KOPT-K1 (cell line): Measurements from ENCODE around the gene ZBBX.
"Not testable (repeated sequence)": the region's sequence is repeated elsewhere in the genome, so short reads cannot be mapped to it uniquely, and the experiment has no call there.

Experiments
- H3K27ac ChIP-seq: fragments of 200-600 bp; sonication (generic); 2 replicates; pipeline ENCODE4 v1.5.1; 2016; ENCODE audit warnings: antibody characterized with exemption, mild to moderate bottlenecking, low read depth, low read length; ENCODE audit not compliant: poor library complexity, severe bottlenecking
- H3K36me3 ChIP-seq: fragments of 200-600 bp; sonication (generic); 2 replicates; pipeline ENCODE4 v1.5.1; 2017; ENCODE audit warnings: antibody characterized with exemption, mild to moderate bottlenecking, low read length, moderate library complexity; ENCODE audit not compliant: insufficient read depth
- H3K9me3 ChIP-seq: fragments of 200-600 bp; sonication (generic); 2 replicates; pipeline ENCODE4 v1.5.1; 2017; ENCODE audit warnings: antibody characterized with exemption, low read length, mild to moderate bottlenecking; ENCODE audit not compliant: insufficient read depth, poor library complexity, severe bottlenecking

The ZBBX gene

GRCh38 chr3:167380004-167380689, at the start of gene ZBBX:
ZBBX (minus strand) TSS chr3:167380297; CDS start chr3:167372901, 7,396 bp downstream.
- no peak within 1 kb of the TSS for H3K27ac ChIP-seq
- H3K36me3 ChIP-seq = no peaks in the 10 kb centered on the region
- H3K9me3 ChIP-seq = no peaks in the 10 kb centered on the region

- not testable (repeated sequence) for H3K9me3 ChIP-seq, H3K27ac ChIP-seq
Measured at GRCh38 chr3:167426962-167427361, 46.9 kb upstream of the ZBBX start.

GRCh38 chr3:167422396-167422795, 42.3 kb upstream of the ZBBX start:
- not testable (repeated sequence) for H3K9me3 ChIP-seq, H3K27ac ChIP-seq, H3K36me3 ChIP-seq

More at GRCh38 chr3:167426962-167427361, 46.9 kb upstream of the ZBBX start:
- H3K36me3 ChIP-seq = not testable (repeated sequence)

- H3K9me3 ChIP-seq = no peaks in the 10 kb centered on the region
- no peaks in the 10 kb centered on the region for H3K36me3 ChIP-seq
- H3K27ac ChIP-seq = no peak overlapping the region
Measured at GRCh38 chr3:167409611-167410010, 29.5 kb upstream of the ZBBX start.

GRCh38 chr3:167406876-167407492, 26.9 kb upstream of the ZBBX start:
- H3K36me3 ChIP-seq = no peaks in the 10 kb centered on the region
- no peaks in the 10 kb centered on the region for H3K9me3 ChIP-seq
- H3K27ac ChIP-seq = no peak overlapping the region

- no peak overlapping the region for H3K27ac ChIP-seq
- H3K36me3 ChIP-seq = no peaks in the 10 kb centered on the region
Measured at GRCh38 chr3:167397826-167398225, 17.7 kb upstream of the ZBBX start.

GRCh38 chr3:167396075-167396474, 16.0 kb upstream of the ZBBX start:
- Histone ChIP-seq H3K27ac (no peak overlapping the region), H3K36me3 (no peaks in the 10 kb centered on the region), H3K9me3 (no peaks in the 10 kb centered on the region)

More at GRCh38 chr3:167397826-167398225, 17.7 kb upstream of the ZBBX start:
- H3K9me3 ChIP-seq = no peaks in the 10 kb centered on the region

- Histone ChIP-seq H3K27ac (no peak overlapping the region), H3K9me3 (no peaks in the 10 kb centered on the region), H3K36me3 (no peaks in the 10 kb centered on the region)
Measured at GRCh38 chr3:167394003-167394402, 13.9 kb upstream of the ZBBX start.

GRCh38 chr3:167382155-167382554, 2.1 kb upstream of the ZBBX start:
- H3K27ac ChIP-seq = no peak overlapping the region
- no peaks in the 10 kb centered on the region for H3K9me3 ChIP-seq
- H3K36me3 ChIP-seq = no peaks in the 10 kb centered on the region

GRCh38 chr3:167375478-167375877, 4.6 kb downstream of the ZBBX start:
- no peak overlapping the region for H3K27ac ChIP-seq
- H3K9me3 ChIP-seq = no peaks in the 10 kb centered on the region

GRCh38 chr3:167372138-167372537, 8.0 kb downstream of the ZBBX start:
- H3K9me3 ChIP-seq = no peaks in the 10 kb centered on the region
- H3K36me3 ChIP-seq = no peaks in the 10 kb centered on the region
- no peak overlapping the region for H3K27ac ChIP-seq

More at GRCh38 chr3:167375478-167375877, 4.6 kb downstream of the ZBBX start:
- no peaks in the 10 kb centered on the region for H3K36me3 ChIP-seq

- no peak overlapping the region for H3K27ac ChIP-seq
- H3K9me3 ChIP-seq = no peaks in the 10 kb centered on the region
- H3K36me3 ChIP-seq = no peaks in the 10 kb centered on the region
Measured at GRCh38 chr3:167361948-167362347, 18.1 kb downstream of the ZBBX start.

GRCh38 chr3:167361306-167361705, 18.8 kb downstream of the ZBBX start:
- Histone ChIP-seq H3K9me3 (no peaks in the 10 kb centered on the region), H3K27ac (no peak overlapping the region), H3K36me3 (no peaks in the 10 kb centered on the region)

GRCh38 chr3:167355446-167355845, 24.7 kb downstream of the ZBBX start:
- Histone ChIP-seq H3K9me3 (no peaks in the 10 kb centered on the region), H3K36me3 (no peaks in the 10 kb centered on the region), H3K27ac (no peak overlapping the region)

GRCh38 chr3:167354751-167355150, 25.3 kb downstream of the ZBBX start:
- H3K27ac ChIP-seq = no peak overlapping the region
- no peaks in the 10 kb centered on the region for H3K9me3 ChIP-seq
- H3K36me3 ChIP-seq = no peaks in the 10 kb centered on the region
